Measurements from ENCODE around the gene MPPED2.

DNA sequence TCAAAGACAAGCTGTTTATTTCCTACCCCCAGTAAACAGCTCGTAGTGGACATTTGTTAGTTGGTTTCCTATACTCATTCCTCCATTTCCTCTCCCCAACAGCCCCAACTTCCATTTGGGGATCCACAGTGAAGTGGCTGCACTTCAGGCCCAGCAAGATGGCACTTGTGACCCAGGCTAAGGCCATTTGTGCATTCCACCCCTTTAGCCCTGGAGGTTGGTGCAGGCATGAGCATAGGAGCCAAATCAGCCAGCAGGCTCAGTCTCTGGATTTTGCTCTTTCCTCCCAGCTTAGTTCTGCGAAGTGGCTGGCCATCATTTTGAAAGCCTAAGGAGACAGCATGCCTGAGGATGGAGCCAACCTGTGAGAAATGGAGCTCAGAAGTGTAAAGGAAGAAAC is 122.9 kb downstream of the MPPED2 start:
- TF ChIP-seq, protein P1, sequence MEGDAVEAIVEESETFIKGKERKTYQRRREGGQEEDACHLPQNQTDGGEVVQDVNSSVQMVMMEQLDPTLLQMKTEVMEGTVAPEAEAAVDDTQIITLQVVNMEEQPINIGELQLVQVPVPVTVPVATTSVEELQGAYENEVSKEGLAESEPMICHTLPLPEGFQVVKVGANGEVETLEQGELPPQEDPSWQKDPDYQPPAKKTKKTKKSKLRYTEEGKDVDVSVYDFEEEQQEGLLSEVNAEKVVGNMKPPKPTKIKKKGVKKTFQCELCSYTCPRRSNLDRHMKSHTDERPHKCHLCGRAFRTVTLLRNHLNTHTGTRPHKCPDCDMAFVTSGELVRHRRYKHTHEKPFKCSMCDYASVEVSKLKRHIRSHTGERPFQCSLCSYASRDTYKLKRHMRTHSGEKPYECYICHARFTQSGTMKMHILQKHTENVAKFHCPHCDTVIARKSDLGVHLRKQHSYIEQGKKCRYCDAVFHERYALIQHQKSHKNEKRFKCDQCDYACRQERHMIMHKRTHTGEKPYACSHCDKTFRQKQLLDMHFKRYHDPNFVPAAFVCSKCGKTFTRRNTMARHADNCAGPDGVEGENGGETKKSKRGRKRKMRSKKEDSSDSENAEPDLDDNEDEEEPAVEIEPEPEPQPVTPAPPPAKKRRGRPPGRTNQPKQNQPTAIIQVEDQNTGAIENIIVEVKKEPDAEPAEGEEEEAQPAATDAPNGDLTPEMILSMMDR (conservative IDR thresholded peaks at IDR 0.05 in 1 of 2, IDR thresholded peaks at IDR 0.05 in 1 of 2; ENCODE audit: extremely low read depth in 1 of 2, insufficient read depth in 1 of 2, low read depth in 1 of 2, low read length in 2 of 2): no peak
- no peak for TF ChIP-seq EZH2 (IDR thresholded peaks at IDR 0.05; ENCODE audit: borderline replicate concordance, low read length)

Data from mammary epithelial cell (primary cell).